Endodermal cell (in vitro differentiated cells): ENCODE measurements around the gene TTF1. TPM values are rescaled to one million over a fixed set of nuclear protein-coding genes. Genes with fewer than 3 reads are reported as not detected.

ENCODE experiments used
- DNase-seq: peaks from one replicate; pipeline ENCODE4 v3.0.0-alpha.2; 2017
- H3K27ac ChIP-seq: 2 replicates; pipeline ENCODE4 v1.5.1; 2013; ENCODE audit warnings: mild to moderate bottlenecking, low read depth, low read length, moderate library complexity
- H3K27me3 ChIP-seq: 2 replicates; pipeline ENCODE4 v1.6.1; 2013; ENCODE audit warnings: mild to moderate bottlenecking, low read length, moderate library complexity; ENCODE audit not compliant: insufficient read depth, control insufficient read depth, poor library complexity, severe bottlenecking
- H3K36me3 ChIP-seq: 2 replicates; pipeline ENCODE4 v1.7.0; 2013; ENCODE audit warnings: mild to moderate bottlenecking, low read length, moderate library complexity; ENCODE audit not compliant: control insufficient read depth, insufficient read depth
- H3K4me1 ChIP-seq: one replicate; pipeline ENCODE4 v1.7.0; 2013; ENCODE audit warnings: low read length; ENCODE audit not compliant: control insufficient read depth, insufficient read depth
- H3K4me3 ChIP-seq: 2 replicates; pipeline ENCODE4 v1.5.1; 2013; ENCODE audit warnings: mild to moderate bottlenecking, low read length, moderate library complexity
- H3K9ac ChIP-seq: 2 replicates; pipeline ENCODE4 v1.6.1; 2013; ENCODE audit warnings: mild to moderate bottlenecking, low read length, moderate library complexity; ENCODE audit not compliant: poor library complexity, severe bottlenecking; ENCODE audit errors: extremely low read depth
- H3K9me3 ChIP-seq: 2 replicates; pipeline ENCODE4 v1.6.1; 2013; ENCODE audit warnings: mild to moderate bottlenecking, low read length, moderate library complexity; ENCODE audit not compliant: control insufficient read depth
- H3K27ac Mint-ChIP-seq: 2 replicates; pipeline ENCODE4 v1.8.0; 2020; ENCODE audit warnings: mixed read lengths
- H3K27me3 Mint-ChIP-seq: 2 replicates; pipeline ENCODE4 v1.8.0; 2021; ENCODE audit warnings: mild to moderate bottlenecking, mixed read lengths; ENCODE audit not compliant: insufficient read depth
- H3K36me3 Mint-ChIP-seq: 2 replicates; pipeline ENCODE4 v1.8.0; 2020; ENCODE audit warnings: low read depth, mixed read lengths
- H3K4me1 Mint-ChIP-seq: 2 replicates; pipeline ENCODE4 v1.8.0; 2020; ENCODE audit warnings: mixed read lengths
- H3K4me3 Mint-ChIP-seq: 2 replicates; pipeline ENCODE4 v1.8.0; 2020; ENCODE audit warnings: mild to moderate bottlenecking, moderate library complexity, mixed read lengths
- H3K9me3 Mint-ChIP-seq: 2 replicates; pipeline ENCODE4 v1.8.0; 2020; ENCODE audit warnings: mild to moderate bottlenecking, mixed read lengths
- WGBS, 2 experiments: methylation state at CpG; one replicate each; pipeline versions ENCODE4 v1.1.5 to v1.1.7; 2013; ENCODE audit warnings: missing lambda C conversion rate in 2 of 2, mixed read lengths in 1 of 2; ENCODE audit not compliant: insufficient coverage in 1 of 2, insufficient read length in 1 of 2; 5-methylcytosine and 5-hydroxymethylcytosine counted together
- total RNA-seq, 2 donors: library from RNA; stranded (reverse); fragmentation: NEBNext Ultra II Directional in 1 of 2; extraction: Animal tissue kit (Norgen Biotek cat#: 25700) in 1 of 2; gene quantifications; 2 replicates in 1 of 2; 3 replicates in 1 of 2; pipeline ENCODE4 v1.2.1, GENCODE V29; 2021
- TF ChIP-seq, protein P1 (sequence below): fragments of 200-600 bp; sonication (generic); conservative IDR thresholded peaks from 2 replicates; pipeline ENCODE4 v1.5.0; 2021; ENCODE audit warnings: antibody characterized with exemption, mild to moderate bottlenecking

TTF1 gene
- total RNA-seq, 2 donors from 2014 or later, result 21.0 to 23.7 TPM

- Mint-ChIP-seq H3K4me3 (no peak overlapping the region), H3K9me3 (no peaks in the 10 kb centered on the region), H3K36me3 (peaks cover 91% of the 10 kb centered on the region), H3K27me3 (no peaks in the 10 kb centered on the region), H3K4me1 (no peaks in the 10 kb centered on the region), H3K27ac (no peak overlapping the region)
- Histone ChIP-seq H3K4me1 (no peaks in the 10 kb centered on the region), H3K27ac (no peak overlapping the region), H3K9me3 (peaks cover 18% of the 10 kb centered on the region), H3K36me3 (peaks cover 96% of the 10 kb centered on the region), H3K27me3 (no peaks in the 10 kb centered on the region), H3K9ac (no peak overlapping the region), H3K4me3 (no peak overlapping the region)
- WGBS, 2 experiments, result 100% methylated on average over 1 of the region's 1 CpG; no CpG with 5 or more reads in 1 of the 2 experiments
- TF ChIP-seq, protein P1, sequence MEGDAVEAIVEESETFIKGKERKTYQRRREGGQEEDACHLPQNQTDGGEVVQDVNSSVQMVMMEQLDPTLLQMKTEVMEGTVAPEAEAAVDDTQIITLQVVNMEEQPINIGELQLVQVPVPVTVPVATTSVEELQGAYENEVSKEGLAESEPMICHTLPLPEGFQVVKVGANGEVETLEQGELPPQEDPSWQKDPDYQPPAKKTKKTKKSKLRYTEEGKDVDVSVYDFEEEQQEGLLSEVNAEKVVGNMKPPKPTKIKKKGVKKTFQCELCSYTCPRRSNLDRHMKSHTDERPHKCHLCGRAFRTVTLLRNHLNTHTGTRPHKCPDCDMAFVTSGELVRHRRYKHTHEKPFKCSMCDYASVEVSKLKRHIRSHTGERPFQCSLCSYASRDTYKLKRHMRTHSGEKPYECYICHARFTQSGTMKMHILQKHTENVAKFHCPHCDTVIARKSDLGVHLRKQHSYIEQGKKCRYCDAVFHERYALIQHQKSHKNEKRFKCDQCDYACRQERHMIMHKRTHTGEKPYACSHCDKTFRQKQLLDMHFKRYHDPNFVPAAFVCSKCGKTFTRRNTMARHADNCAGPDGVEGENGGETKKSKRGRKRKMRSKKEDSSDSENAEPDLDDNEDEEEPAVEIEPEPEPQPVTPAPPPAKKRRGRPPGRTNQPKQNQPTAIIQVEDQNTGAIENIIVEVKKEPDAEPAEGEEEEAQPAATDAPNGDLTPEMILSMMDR, result no peak
- no peak for DNase-seq
These were observed 73.1 kb downstream of the TTF1 start for GRCh38 chr9:132333556-132333955.

- H3K4me3 Mint-ChIP-seq, result no peak overlapping the region
- TF ChIP-seq, protein P1, result no peak
- peaks cover 7% of the 10 kb centered on the region for H3K4me1 Mint-ChIP-seq
- H3K27me3 ChIP-seq, result no peaks in the 10 kb centered on the region
- peaks cover 94% of the 10 kb centered on the region for H3K36me3 ChIP-seq
- H3K36me3 Mint-ChIP-seq, result peaks cover 89% of the 10 kb centered on the region
- WGBS, 2 experiments, result 95 to 96% methylated on average over 4 of the region's 4 CpGs
- no peak for DNase-seq
- no peak overlapping the region for H3K4me3 ChIP-seq
- H3K27me3 Mint-ChIP-seq, result no peaks in the 10 kb centered on the region
- H3K9me3 ChIP-seq, result peaks cover 27% of the 10 kb centered on the region
- no peak overlapping the region for H3K27ac Mint-ChIP-seq
- no peak overlapping the region for H3K27ac ChIP-seq
- no peaks in the 10 kb centered on the region for H3K9me3 Mint-ChIP-seq
- H3K9ac ChIP-seq, result no peak overlapping the region
- no peaks in the 10 kb centered on the region for H3K4me1 ChIP-seq
These were observed 78.1 kb downstream of the TTF1 start for GRCh38 chr9:132328580-132328979.

GRCh38 chr9:132327537-132327936 is 79.1 kb downstream of the TTF1 start:
- Histone ChIP-seq H3K9me3 (peaks cover 31% of the 10 kb centered on the region), H3K27ac (no peak overlapping the region)
- 94 to 98% methylated on average over 6 of the region's 6 CpGs for WGBS, 2 experiments

More at GRCh38 chr9:132327537-132327936, 79.1 kb downstream of the TTF1 start:
- Histone ChIP-seq H3K9ac (no peak overlapping the region), H3K4me3 (no peak overlapping the region), H3K36me3 (peaks cover 96% of the 10 kb centered on the region), H3K27me3 (no peaks in the 10 kb centered on the region), H3K4me1 (no peaks in the 10 kb centered on the region)
- no peak for DNase-seq
- H3K36me3 Mint-ChIP-seq, result peaks cover 90% of the 10 kb centered on the region
- H3K9me3 Mint-ChIP-seq, result no peaks in the 10 kb centered on the region
- no peaks in the 10 kb centered on the region for H3K27me3 Mint-ChIP-seq
- H3K4me3 Mint-ChIP-seq, result no peak overlapping the region
- H3K27ac Mint-ChIP-seq, result no peak overlapping the region
- TF ChIP-seq, protein P1, result no peak
- peaks cover 7% of the 10 kb centered on the region for H3K4me1 Mint-ChIP-seq

Other genes with a start within 250 kb of the TTF1 start
- gene NTNG2, start 244.8 kb downstream of the TTF1 start, total RNA-seq, result 1 to 10 TPM; 1.3 TPM
- gene SETX, start 51.9 kb downstream of the TTF1 start, total RNA-seq, result 10 to 100 TPM; 40.0 to 53.3 TPM
- gene CFAP77, start 3.4 kb upstream of the TTF1 start, total RNA-seq, result 1 to 10 TPM; 1.7 to 2.2 TPM
- gene BARHL1, start 175.8 kb upstream of the TTF1 start, total RNA-seq, result not detected